ENCODE data around the gene CTSE. TPM values are rescaled to one million over a fixed set of nuclear protein-coding genes. Genes with fewer than 3 reads are reported as not detected.
"Not testable (repeated sequence)": the region's sequence is repeated elsewhere in the genome, so short reads cannot be mapped to it uniquely, and the experiment has no call there.

The CTSE gene
- total and polyA plus RNA-seq, 2 of the 4 experiments (the other 2 are of a cell fraction) = not detected

- dilution Hi-C loops (cut with HindIII; ENCODE audit: low sequenced_read_pairs, unreplicated experiment); H2AFZ ChIP-seq (replicated peaks; ENCODE audit: low read length, poor library complexity); H2AK5ac ChIP-seq (ENCODE audit: low read depth, low read length); ATAC-seq (ENCODE audit: low read depth); H3K9me1 ChIP-seq (ENCODE audit: insufficient read depth, low read length); H3K56ac ChIP-seq (ENCODE audit: extremely low read depth, insufficient read depth, low read length); BruUV-seq (replicated peaks); H2BK5ac ChIP-seq (ENCODE audit: low read depth, low read length, poor library complexity, severe bottlenecking); H3K9me3 ChIP-seq (ENCODE audit: control insufficient read depth, insufficient read depth, low read length); H3K27ac ChIP-seq (ENCODE audit: insufficient read depth, low read length); H3K14ac ChIP-seq (replicated peaks; ENCODE audit: low read depth, low read length); H3K36me3 ChIP-seq (ENCODE audit: control insufficient read depth, insufficient read depth, low read length); H4K91ac ChIP-seq (ENCODE audit: insufficient read depth, low read depth, low read length); H3K4me1 ChIP-seq (ENCODE audit: control insufficient read depth, insufficient read depth, low read length); H3K4me2 ChIP-seq (ENCODE audit: low read depth, low read length); H3K9ac ChIP-seq (ENCODE audit: low read depth, low read length); H2BK120ac ChIP-seq (ENCODE audit: low read depth, low read length); H2AK9ac ChIP-seq (replicated peaks; ENCODE audit: low read depth, low read length, poor library complexity); H3K79me1 ChIP-seq (ENCODE audit: low read depth in 1 of 2, low read length in 2 of 2); H2BK20ac ChIP-seq (ENCODE audit: low read depth, low read length); DNase-seq; H3K18ac ChIP-seq (ENCODE audit: low read depth, low read length); H4K5ac ChIP-seq (ENCODE audit: low read depth, low read length); POLR2A ChIA-PET (ENCODE audit: unreplicated experiment); H4K8ac ChIP-seq (ENCODE audit: low read depth in 2 of 2, low read length in 2 of 2); H4K20me1 ChIP-seq (ENCODE audit: insufficient read depth, low read length); in situ Hi-C loops (cut with MboI; ENCODE audit: low sequenced_read_pairs); H3K23ac ChIP-seq (ENCODE audit: low read depth, low read length); H3K4me3 ChIP-seq (ENCODE audit: insufficient read depth, low read depth, low read length); CTCF ChIA-PET; intact Hi-C loops (cut with micrococcal nuclease); H3K4ac ChIP-seq (ENCODE audit: low read depth, low read length); H2BK15ac ChIP-seq (ENCODE audit: low read depth, low read length): not testable (repeated sequence)
- 96% methylated on average over 5 of the region's 25 CpGs; no CpG with 5 or more reads in 1 of the 2 experiments for WGBS, 2 experiments (ENCODE audit: extremely low coverage in 2 of 2, insufficient read length in 1 of 2)
- peaks cover 37% of the 10 kb centered on the region for H3K27me3 ChIP-seq (ENCODE audit: control insufficient read depth, insufficient read depth, low read length)
These were observed 40.8 kb upstream of the CTSE start for GRCh38 chr1:206064501-206064900.

- H3K4me1 ChIP-seq (ENCODE audit: control insufficient read depth, insufficient read depth, low read length); intact Hi-C loops (cut with micrococcal nuclease); H3K36me3 ChIP-seq (ENCODE audit: control insufficient read depth, insufficient read depth, low read length); dilution Hi-C loops (cut with HindIII; ENCODE audit: low sequenced_read_pairs, unreplicated experiment); H3K79me1 ChIP-seq (ENCODE audit: low read depth in 1 of 2, low read length in 2 of 2); CTCF ChIA-PET; in situ Hi-C loops (cut with MboI; ENCODE audit: low sequenced_read_pairs); H3K27ac ChIP-seq (ENCODE audit: insufficient read depth, low read length); H2BK15ac ChIP-seq (ENCODE audit: low read depth, low read length); H4K5ac ChIP-seq (ENCODE audit: low read depth, low read length); H2BK120ac ChIP-seq (ENCODE audit: low read depth, low read length); H3K4ac ChIP-seq (ENCODE audit: low read depth, low read length); H4K20me1 ChIP-seq (ENCODE audit: insufficient read depth, low read length); H2BK20ac ChIP-seq (ENCODE audit: low read depth, low read length); H2AFZ ChIP-seq (replicated peaks; ENCODE audit: low read length, poor library complexity); H3K56ac ChIP-seq (ENCODE audit: extremely low read depth, insufficient read depth, low read length); ATAC-seq (ENCODE audit: low read depth); POLR2A ChIA-PET (ENCODE audit: unreplicated experiment); H3K9me3 ChIP-seq (ENCODE audit: control insufficient read depth, insufficient read depth, low read length); H4K8ac ChIP-seq (ENCODE audit: low read depth in 2 of 2, low read length in 2 of 2); H2BK5ac ChIP-seq (ENCODE audit: low read depth, low read length, poor library complexity, severe bottlenecking); H3K9ac ChIP-seq (ENCODE audit: low read depth, low read length); H3K18ac ChIP-seq (ENCODE audit: low read depth, low read length); H2AK5ac ChIP-seq (ENCODE audit: low read depth, low read length); H3K9me1 ChIP-seq (ENCODE audit: insufficient read depth, low read length); H3K4me2 ChIP-seq (ENCODE audit: low read depth, low read length); BruUV-seq (replicated peaks); H3K23ac ChIP-seq (ENCODE audit: low read depth, low read length); H3K4me3 ChIP-seq (ENCODE audit: insufficient read depth, low read depth, low read length); H4K91ac ChIP-seq (ENCODE audit: insufficient read depth, low read depth, low read length); H3K14ac ChIP-seq (replicated peaks; ENCODE audit: low read depth, low read length); H2AK9ac ChIP-seq (replicated peaks; ENCODE audit: low read depth, low read length, poor library complexity); DNase-seq: not testable (repeated sequence)
- peaks cover 38% of the 10 kb centered on the region for H3K27me3 ChIP-seq (ENCODE audit: control insufficient read depth, insufficient read depth, low read length)
- WGBS, 2 experiments (ENCODE audit: extremely low coverage in 2 of 2, insufficient read length in 1 of 2) = no CpG with 5 or more reads among the region's 35 CpGs
These were observed 40.3 kb upstream of the CTSE start for GRCh38 chr1:206064001-206064400.
